Measurements from ENCODE around the gene PKNOX2. TPM values are rescaled to one million over a fixed set of nuclear protein-coding genes. Genes with fewer than 3 reads are reported as not detected.

The PKNOX2 gene
- total RNA-seq, 1 donor from 2014 or later, result 8.7 TPM

GRCh38 chr11:125365196-125365931 lies 200.8 kb downstream of the PKNOX2 start:
- H3K27me3 Mint-ChIP-seq (ENCODE audit: unreplicated experiment), result peaks cover 5% of the 10 kb centered on the region
- H3K9me3 Mint-ChIP-seq (ENCODE audit: unreplicated experiment), result peaks cover 5% of the 10 kb centered on the region
- no peak for TF ChIP-seq CTCF (IDR thresholded peaks at IDR 0.05; ENCODE audit: partially characterized antibody, unreplicated experiment)
- H3K27ac Mint-ChIP-seq (ENCODE audit: unreplicated experiment), result no peak overlapping the region
- peaks cover 9% of the 10 kb centered on the region for H3K4me1 Mint-ChIP-seq (ENCODE audit: low read depth, unreplicated experiment)
- H3K36me3 Mint-ChIP-seq (ENCODE audit: unreplicated experiment), result no peaks in the 10 kb centered on the region
- no peak overlapping the region for H3K4me3 Mint-ChIP-seq (ENCODE audit: unreplicated experiment)
- DNase-seq, result no peak

- peaks cover 21% of the 10 kb centered on the region for H3K4me1 Mint-ChIP-seq (ENCODE audit: low read depth, unreplicated experiment)
- no peak for DNase-seq
- no peak overlapping the region for H3K4me3 Mint-ChIP-seq (ENCODE audit: unreplicated experiment)
- no peak overlapping the region for H3K27ac Mint-ChIP-seq (ENCODE audit: unreplicated experiment)
- no peak for TF ChIP-seq CTCF (IDR thresholded peaks at IDR 0.05; ENCODE audit: partially characterized antibody, unreplicated experiment)
- no peaks in the 10 kb centered on the region for H3K36me3 Mint-ChIP-seq (ENCODE audit: unreplicated experiment)
- peaks cover 11% of the 10 kb centered on the region for H3K27me3 Mint-ChIP-seq (ENCODE audit: unreplicated experiment)
- H3K9me3 Mint-ChIP-seq (ENCODE audit: unreplicated experiment), result peaks cover 7% of the 10 kb centered on the region
Observed at GRCh38 chr11:125367710-125368109, 203.2 kb downstream of the PKNOX2 start.

GRCh38 chr11:125368757-125369156 lies 204.2 kb downstream of the PKNOX2 start:
- Mint-ChIP-seq H3K27ac (ENCODE audit: unreplicated experiment) (no peak overlapping the region), H3K27me3 (ENCODE audit: unreplicated experiment) (peaks cover 11% of the 10 kb centered on the region), H3K36me3 (ENCODE audit: unreplicated experiment) (no peaks in the 10 kb centered on the region), H3K9me3 (ENCODE audit: unreplicated experiment) (peaks cover 7% of the 10 kb centered on the region), H3K4me3 (ENCODE audit: unreplicated experiment) (no peak overlapping the region), H3K4me1 (ENCODE audit: low read depth, unreplicated experiment) (peaks cover 28% of the 10 kb centered on the region)
- TF ChIP-seq CTCF (IDR thresholded peaks at IDR 0.05; ENCODE audit: partially characterized antibody, unreplicated experiment), result no peak
- no peak for DNase-seq

GRCh38 chr11:125369808-125370207 lies 205.3 kb downstream of the PKNOX2 start:
- H3K9me3 Mint-ChIP-seq (ENCODE audit: unreplicated experiment), result peaks cover 7% of the 10 kb centered on the region
- H3K4me3 Mint-ChIP-seq (ENCODE audit: unreplicated experiment), result peak overlapping the region; percentile 10
- peaks cover 28% of the 10 kb centered on the region for H3K4me1 Mint-ChIP-seq (ENCODE audit: low read depth, unreplicated experiment)
- H3K36me3 Mint-ChIP-seq (ENCODE audit: unreplicated experiment), result no peaks in the 10 kb centered on the region
- no peak for TF ChIP-seq CTCF (IDR thresholded peaks at IDR 0.05; ENCODE audit: partially characterized antibody, unreplicated experiment)
- DNase-seq, result no peak
- peaks cover 11% of the 10 kb centered on the region for H3K27me3 Mint-ChIP-seq (ENCODE audit: unreplicated experiment)
- H3K27ac Mint-ChIP-seq (ENCODE audit: unreplicated experiment), result no peak overlapping the region

- H3K36me3 Mint-ChIP-seq (ENCODE audit: unreplicated experiment), result no peaks in the 10 kb centered on the region
- peak overlapping the region; percentile 44 for H3K27ac Mint-ChIP-seq (ENCODE audit: unreplicated experiment)
- H3K9me3 Mint-ChIP-seq (ENCODE audit: unreplicated experiment), result peaks cover 4% of the 10 kb centered on the region
- peaks cover 11% of the 10 kb centered on the region for H3K27me3 Mint-ChIP-seq (ENCODE audit: unreplicated experiment)
- DNase-seq, result no peak
- H3K4me3 Mint-ChIP-seq (ENCODE audit: unreplicated experiment), result peak overlapping the region; percentile 3
- H3K4me1 Mint-ChIP-seq (ENCODE audit: low read depth, unreplicated experiment), result peaks cover 29% of the 10 kb centered on the region
- no peak for TF ChIP-seq CTCF (IDR thresholded peaks at IDR 0.05; ENCODE audit: partially characterized antibody, unreplicated experiment)
Observed at GRCh38 chr11:125370561-125371389, 206.2 kb downstream of the PKNOX2 start.

Measured in glutamatergic neuron (in vitro differentiated cells).